Measurements from ENCODE around the gene TMA7. TPM values are rescaled to one million over a fixed set of nuclear protein-coding genes. Genes with fewer than 3 reads are reported as not detected.

TMA7 gene
- total RNA-seq, 1 donor from 2014 or later, result 510 TPM

- no peaks in the 10 kb centered on the region for H3K9me3 Mint-ChIP-seq
- Histone ChIP-seq H3K4me2 (no peak overlapping the region), H2AFZ (replicated peaks) (no peak overlapping the region), H3K27ac (no peak overlapping the region), H3K9me3 (ENCODE audit: low read depth) (no peaks in the 10 kb centered on the region), H3K27me3 (no peaks in the 10 kb centered on the region), H3K4me1 (no peaks in the 10 kb centered on the region), H3K9ac (no peak overlapping the region), H3K79me2 (ENCODE audit: low read depth) (peaks cover 12% of the 10 kb centered on the region), H4K20me1 (ENCODE audit: low read depth) (peaks cover 37% of the 10 kb centered on the region), H3K4me3 (no peak overlapping the region), H3K36me3 (no peaks in the 10 kb centered on the region), H3F3A (ENCODE audit: low read depth) (no peaks in the 10 kb centered on the region)
- no peak for TF ChIP-seq EZH2 (IDR thresholded peaks at IDR 0.05)
- no peaks in the 10 kb centered on the region for H3K4me1 Mint-ChIP-seq
- no peak overlapping the region for H3K4me3 Mint-ChIP-seq
- peaks cover 3% of the 10 kb centered on the region for H3K27me3 Mint-ChIP-seq (ENCODE audit: insufficient read depth, low read depth)
- no peak overlapping the region for H3K27ac Mint-ChIP-seq
- no peak for DNase-seq (ENCODE audit: low spot score)
- peaks cover 22% of the 10 kb centered on the region for H3K36me3 Mint-ChIP-seq
Observed at GRCh38 chr3:48417529-48418108, 22.4 kb upstream of the TMA7 start.

GRCh38 chr3:48418140-48418539 lies 21.9 kb upstream of the TMA7 start:
- no peak overlapping the region for H3K4me2 ChIP-seq
- no peaks in the 10 kb centered on the region for H3K36me3 ChIP-seq
- no peaks in the 10 kb centered on the region for H3K27me3 ChIP-seq
- Mint-ChIP-seq H3K36me3 (peaks cover 24% of the 10 kb centered on the region), H3K27ac (no peak overlapping the region), H3K9me3 (no peaks in the 10 kb centered on the region), H3K4me1 (no peaks in the 10 kb centered on the region), H3K4me3 (no peak overlapping the region), H3K27me3 (ENCODE audit: insufficient read depth, low read depth) (peaks cover 2% of the 10 kb centered on the region)
- H3K9me3 ChIP-seq (ENCODE audit: low read depth), result no peaks in the 10 kb centered on the region
- peaks cover 17% of the 10 kb centered on the region for H3K79me2 ChIP-seq (ENCODE audit: low read depth)
- H3K4me1 ChIP-seq, result no peaks in the 10 kb centered on the region
- no peak overlapping the region for H3K4me3 ChIP-seq
- TF ChIP-seq CTCF (IDR thresholded peaks at IDR 0.05) (no peak), EZH2 (IDR thresholded peaks at IDR 0.05) (no peak)
- H3K9ac ChIP-seq, result no peak overlapping the region
- DNase-seq (ENCODE audit: low spot score), result no peak
- no peaks in the 10 kb centered on the region for H3F3A ChIP-seq (ENCODE audit: low read depth)
- H2AFZ ChIP-seq (replicated peaks), result no peak overlapping the region
- peaks cover 42% of the 10 kb centered on the region for H4K20me1 ChIP-seq (ENCODE audit: low read depth)
- H3K27ac ChIP-seq, result no peak overlapping the region

GRCh38 chr3:48418651-48419050 lies 21.4 kb upstream of the TMA7 start:
- Histone ChIP-seq H3K4me3 (no peak overlapping the region), H3K36me3 (no peaks in the 10 kb centered on the region), H2AFZ (replicated peaks) (no peak overlapping the region), H3F3A (ENCODE audit: low read depth) (no peaks in the 10 kb centered on the region), H4K20me1 (ENCODE audit: low read depth) (peaks cover 47% of the 10 kb centered on the region), H3K27me3 (no peaks in the 10 kb centered on the region), H3K27ac (no peak overlapping the region), H3K9me3 (ENCODE audit: low read depth) (no peaks in the 10 kb centered on the region), H3K79me2 (ENCODE audit: low read depth) (peaks cover 22% of the 10 kb centered on the region), H3K4me1 (no peaks in the 10 kb centered on the region), H3K9ac (no peak overlapping the region), H3K4me2 (no peak overlapping the region)
- H3K4me1 Mint-ChIP-seq, result no peaks in the 10 kb centered on the region
- peaks cover 21% of the 10 kb centered on the region for H3K36me3 Mint-ChIP-seq
- H3K9me3 Mint-ChIP-seq, result no peaks in the 10 kb centered on the region
- no peak overlapping the region for H3K27ac Mint-ChIP-seq
- TF ChIP-seq CTCF (IDR thresholded peaks at IDR 0.05) (no peak), EZH2 (IDR thresholded peaks at IDR 0.05) (no peak), EZH2phosphoT487 (IDR thresholded peaks at IDR 0.05) (no peak)
- DNase-seq (ENCODE audit: low spot score), result no peak
- H3K4me3 Mint-ChIP-seq, result no peak overlapping the region
- H3K27me3 Mint-ChIP-seq (ENCODE audit: insufficient read depth, low read depth), result no peaks in the 10 kb centered on the region

- Histone ChIP-seq H4K20me1 (ENCODE audit: low read depth) (peaks cover 52% of the 10 kb centered on the region), H3K4me1 (no peaks in the 10 kb centered on the region), H3F3A (ENCODE audit: low read depth) (no peaks in the 10 kb centered on the region), H3K4me3 (no peak overlapping the region), H3K9ac (no peak overlapping the region), H3K4me2 (no peak overlapping the region), H3K27ac (no peak overlapping the region), H3K36me3 (no peaks in the 10 kb centered on the region), H3K79me2 (ENCODE audit: low read depth) (peaks cover 27% of the 10 kb centered on the region), H3K9me3 (ENCODE audit: low read depth) (no peaks in the 10 kb centered on the region), H3K27me3 (no peaks in the 10 kb centered on the region), H2AFZ (replicated peaks) (no peak overlapping the region)
- TF ChIP-seq EZH2phosphoT487 (IDR thresholded peaks at IDR 0.05) (no peak), CTCF (IDR thresholded peaks at IDR 0.05) (no peak), EZH2 (IDR thresholded peaks at IDR 0.05) (no peak)
- Mint-ChIP-seq H3K27me3 (ENCODE audit: insufficient read depth, low read depth) (no peaks in the 10 kb centered on the region), H3K4me3 (no peak overlapping the region), H3K4me1 (no peaks in the 10 kb centered on the region), H3K36me3 (peaks cover 20% of the 10 kb centered on the region), H3K9me3 (no peaks in the 10 kb centered on the region), H3K27ac (no peak overlapping the region)
- no peak for DNase-seq (ENCODE audit: low spot score)
Observed at GRCh38 chr3:48419149-48419548, 20.9 kb upstream of the TMA7 start.

All from neural progenitor cell (in vitro differentiated cells).